Measurements from ENCODE around the gene SLC35F3.

GRCh38 chr1:234315588-234315987, 411.1 kb downstream of the SLC35F3 start:
- TF ChIP-seq CTCF (IDR thresholded peaks at IDR 0.05; ENCODE audit: low read depth, low read length, poor library complexity, severe bottlenecking) (no peak), EZH2phosphoT487 (IDR thresholded peaks at IDR 0.05; ENCODE audit: borderline replicate concordance, low read length) (no peak)
